Keratinocyte (primary cell): ENCODE data around the gene IL31. TPM values are rescaled to one million over a fixed set of nuclear protein-coding genes. Genes with fewer than 3 reads are reported as not detected.

Experiments used
- DNase-seq: peaks from one replicate; pipeline ENCODE4 v3.0.0-alpha.2; 2011; ENCODE audit warnings: low read depth, missing footprints, low spot score
- FAIRE-seq: peaks from 2 replicates; lab custom pipeline; 2011; peaks lifted over from hg19 to GRCh38; lab: Jason Lieb, UNC
- H2AFZ ChIP-seq: 2 replicates; pipeline ENCODE4 v1.6.0; 2012; ENCODE audit warnings: low read length, control low read depth, inconsistent platforms; ENCODE audit not compliant: control insufficient read depth
- H3K27ac ChIP-seq: 2 replicates; pipeline ENCODE4 v1.5.1; 2011; ENCODE audit warnings: low read length; ENCODE audit not compliant: control insufficient read depth, insufficient read depth
- H3K27me3 ChIP-seq: 3 replicates; pipeline ENCODE4 v1.6.0; 2011; ENCODE audit warnings: low read length; ENCODE audit not compliant: control insufficient read depth, insufficient read depth; ENCODE audit errors: extremely low read depth
- H3K36me3 ChIP-seq, 2 experiments: 2 replicates in 1 of 2; 3 replicates in 1 of 2; pipeline ENCODE4 v1.5.1; 2011; ENCODE audit warnings: low read length in 2 of 2, mild to moderate bottlenecking in 1 of 2; ENCODE audit not compliant: control insufficient read depth in 2 of 2, insufficient read depth in 2 of 2; ENCODE audit errors: extremely low read depth in 1 of 2
- H3K4me1 ChIP-seq: 3 replicates; pipeline ENCODE4 v1.5.1; 2011; ENCODE audit warnings: low read length; ENCODE audit not compliant: control insufficient read depth, insufficient read depth; ENCODE audit errors: extremely low read depth
- H3K4me2 ChIP-seq: 3 replicates; pipeline ENCODE4 v1.6.0; 2011; ENCODE audit warnings: low read depth, low read length; ENCODE audit not compliant: control insufficient read depth, insufficient read depth; ENCODE audit errors: extremely low read depth
- H3K4me3 ChIP-seq, 3 experiments: fragments of 200-600 bp in 1 of 3; sonication (generic) in 1 of 3; 2 replicates in 2 of 3; 3 replicates in 1 of 3; pipeline ENCODE4 v1.5.1; 2011 to 2016; ENCODE audit warnings: low read length in 3 of 3, mild to moderate bottlenecking in 3 of 3, control low read depth in 2 of 3, inconsistent platforms in 1 of 3, low read depth in 1 of 3, mixed read lengths in 1 of 3, mixed run types in 1 of 3, moderate library complexity in 1 of 3; ENCODE audit not compliant: control insufficient read depth in 2 of 3, insufficient read depth in 2 of 3; ENCODE audit errors: extremely low read depth in 1 of 3
- H3K79me2 ChIP-seq: 2 replicates; pipeline ENCODE4 v1.6.0; 2012; ENCODE audit warnings: low read length; ENCODE audit not compliant: control insufficient read depth, insufficient read depth
- H3K9ac ChIP-seq: 3 replicates; pipeline ENCODE4 v1.6.0; 2011; ENCODE audit warnings: low read length; ENCODE audit not compliant: control insufficient read depth, insufficient read depth; ENCODE audit errors: extremely low read depth
- H3K9me1 ChIP-seq: 3 replicates; pipeline ENCODE4 v1.6.0; 2011; ENCODE audit warnings: low read length; ENCODE audit not compliant: control insufficient read depth, insufficient read depth; ENCODE audit errors: extremely low read depth
- H3K9me3 ChIP-seq: 2 replicates; pipeline ENCODE4 v1.5.1; 2012; ENCODE audit warnings: low read depth, low read length; ENCODE audit not compliant: control insufficient read depth
- H4K20me1 ChIP-seq: 3 replicates; pipeline ENCODE4 v1.6.0; 2011; ENCODE audit warnings: low read length; ENCODE audit not compliant: control insufficient read depth, insufficient read depth; ENCODE audit errors: extremely low read depth
- CTCF ChIP-seq, 3 experiments: IDR thresholded peaks in 1 of 3; conservative IDR thresholded peaks in 1 of 3; optimal IDR thresholded peaks in 1 of 3; 2 replicates in 2 of 3; 3 replicates in 1 of 3; pipeline versions ENCODE3 to v1.5.1; 2011; ENCODE audit warnings: low read length in 3 of 3, mild to moderate bottlenecking in 3 of 3, moderate library complexity in 2 of 3, control low read depth in 1 of 3, inconsistent platforms in 1 of 3; ENCODE audit not compliant: insufficient read depth in 2 of 3; ENCODE audit errors: extremely low read depth in 1 of 3
- EZH2 ChIP-seq: IDR thresholded peaks from one replicate; pipeline ENCODE4 v1.6.1; 2012; ENCODE audit warnings: inconsistent platforms, mild to moderate bottlenecking, low read length, moderate library complexity
- dilution Hi-C: fragments of 300-500 bp; cut with MboI; formaldehyde crosslinking; loops from one replicate; pipeline ENCODE4 v1.7.0; 2020; ENCODE audit warnings: low sequenced_read_pairs; ENCODE audit not compliant: extremely low pct_ligation_motif_present
- polyA plus RNA-seq, 5 experiments: library from polyadenylated mRNA; depleted of rRNA in 3 of 5; stranded (reverse) in 3 of 5; stranded (forward) in 1 of 5; unstranded in 1 of 5; fragments of >200 nt; gene quantifications; 1 replicate in 1 of 5; 2 replicates in 3 of 5; 3 replicates in 1 of 5; pipeline versions ENCODE4 v1.2.1 to v1.2.3, GENCODE V29; 2011 to 2012; ENCODE audit warnings: missing spikeins in 2 of 5, low read depth in 1 of 5, low replicate concordance in 1 of 5

IL31 gene
- polyA plus RNA-seq, 1 donor (not counting 4 experiments of a cell fraction or from before 2014, with no cell fraction given): not detected

DNA sequence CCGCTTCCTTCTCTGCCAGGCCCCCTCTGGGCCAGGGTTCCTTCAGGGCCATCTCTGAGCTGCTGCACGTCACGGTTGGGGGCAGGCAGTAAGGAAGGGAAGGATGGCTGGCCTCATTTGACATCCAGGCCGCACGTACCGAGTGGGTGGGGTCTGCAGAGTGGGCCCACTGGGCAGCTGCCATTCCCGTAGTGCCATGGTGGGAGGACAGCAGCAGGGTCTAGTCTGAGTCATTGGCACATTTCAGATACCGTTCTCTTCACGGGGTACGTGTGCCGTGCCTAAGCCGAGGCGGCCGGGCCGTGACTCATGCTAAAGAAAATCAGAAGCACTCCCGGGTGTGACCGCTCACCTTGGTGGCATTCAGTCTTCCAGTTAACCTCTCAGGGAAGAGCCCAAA is 43.9 kb downstream of the IL31 start:
- no peaks in the 10 kb centered on the region for H3K27me3 ChIP-seq
- H3K9me1 ChIP-seq: no peaks in the 10 kb centered on the region
- H3K4me3 ChIP-seq: no peak overlapping the region
- TF ChIP-seq EZH2 (no peak), CTCF (optimal IDR thresholded peaks at IDR 0.05 in 1 of 3, IDR thresholded peaks at IDR 0.05 in 1 of 3, conservative IDR thresholded peaks at IDR 0.05 in 1 of 3; ENCODE audit: extremely low read depth in 1 of 3, insufficient read depth in 2 of 3, low read length in 3 of 3) (no peak)
- H3K36me3 ChIP-seq: peaks cover 32 to 44% of the 10 kb centered on the region in 2 experiments
- no peak overlapping the region for H2AFZ ChIP-seq
- peaks cover 10% of the 10 kb centered on the region for H3K4me1 ChIP-seq
- DNase-seq: no peak
- H3K9ac ChIP-seq: no peak overlapping the region
- H3K27ac ChIP-seq: no peak overlapping the region
- dilution Hi-C loops: no loop called here
- no peaks in the 10 kb centered on the region for H3K9me3 ChIP-seq
- peaks cover 26% of the 10 kb centered on the region for H3K79me2 ChIP-seq
- no peak for FAIRE-seq
- H3K4me2 ChIP-seq: no peak overlapping the region
- H4K20me1 ChIP-seq: no peaks in the 10 kb centered on the region

DNA sequence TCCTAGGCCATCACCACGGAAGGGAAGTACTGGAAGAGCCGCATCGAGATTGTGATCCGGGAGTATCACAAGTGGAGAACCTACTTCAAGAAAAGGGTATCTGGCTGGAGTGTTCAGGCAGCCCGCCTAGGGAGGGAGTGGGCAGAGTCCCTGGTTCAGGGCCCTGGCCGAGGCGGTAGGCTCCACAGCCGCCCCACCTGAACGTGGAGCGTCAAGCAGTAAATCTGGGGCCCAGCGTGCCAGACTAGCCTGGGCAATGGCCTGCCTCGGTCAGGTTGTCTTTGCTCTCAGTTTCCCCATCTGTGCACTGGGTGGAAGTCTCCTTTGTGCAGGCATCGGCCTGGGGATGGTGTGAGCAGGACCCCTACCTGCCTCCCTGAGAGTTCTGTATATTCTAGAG is 44.9 kb downstream of the IL31 start:
- H3K79me2 ChIP-seq: peaks cover 35% of the 10 kb centered on the region
- no peak overlapping the region for H3K27ac ChIP-seq
- H3K4me1 ChIP-seq: peaks cover 10% of the 10 kb centered on the region
- no peak overlapping the region for H2AFZ ChIP-seq
- FAIRE-seq: no peak
- dilution Hi-C loops: no loop called here
- H4K20me1 ChIP-seq: no peaks in the 10 kb centered on the region
- TF ChIP-seq EZH2 (no peak), CTCF (optimal IDR thresholded peaks at IDR 0.05 in 1 of 3, IDR thresholded peaks at IDR 0.05 in 1 of 3, conservative IDR thresholded peaks at IDR 0.05 in 1 of 3; ENCODE audit: extremely low read depth in 1 of 3, insufficient read depth in 2 of 3, low read length in 3 of 3) (no peak)
- no peaks in the 10 kb centered on the region for H3K9me1 ChIP-seq
- peaks cover 28 to 44% of the 10 kb centered on the region in 2 experiments for H3K36me3 ChIP-seq
- no peak overlapping the region for H3K9ac ChIP-seq
- no peaks in the 10 kb centered on the region for H3K9me3 ChIP-seq
- no peak for DNase-seq
- no peak overlapping the region for H3K4me2 ChIP-seq
- no peak overlapping the region for H3K4me3 ChIP-seq
- no peaks in the 10 kb centered on the region for H3K27me3 ChIP-seq
